Esophagus (tissue), 2 donors: ENCODE results near the gene MSL3. TPM values are rescaled to one million over a fixed set of nuclear protein-coding genes. Genes with fewer than 3 reads are reported as not detected.

Experiments used
- H3K27ac ChIP-seq, 2 donors: one replicate each; pipeline ENCODE4 v1.5.1; 2013; ENCODE audit warnings: low read depth in 2 of 2, mild to moderate bottlenecking in 2 of 2, inconsistent platforms in 1 of 2, low read length in 1 of 2, moderate library complexity in 1 of 2
- H3K27me3 ChIP-seq, 2 donors: one replicate each; pipeline ENCODE4 v1.6.1; 2013; ENCODE audit warnings: low read length in 2 of 2, control low read depth in 1 of 2, mild to moderate bottlenecking in 1 of 2; ENCODE audit not compliant: insufficient read depth in 2 of 2, control insufficient read depth in 1 of 2
- H3K36me3 ChIP-seq, 2 donors: one replicate each; pipeline ENCODE4 v1.6.1; 2013; ENCODE audit warnings: low read length in 1 of 2; ENCODE audit not compliant: control insufficient read depth in 2 of 2, insufficient read depth in 2 of 2
- H3K4me1 ChIP-seq, 2 donors: one replicate each; pipeline ENCODE4 v1.6.1; 2013; ENCODE audit warnings: low read length in 1 of 2; ENCODE audit not compliant: control insufficient read depth in 2 of 2, insufficient read depth in 2 of 2
- H3K4me3 ChIP-seq, 2 donors: one replicate each; pipeline ENCODE4 v1.5.1; 2013; ENCODE audit warnings: low read length in 2 of 2, mild to moderate bottlenecking in 2 of 2, low read depth in 1 of 2, moderate library complexity in 1 of 2
- H3K9me3 ChIP-seq, 2 donors: one replicate each; pipeline ENCODE4 v1.6.1; 2013; ENCODE audit warnings: mild to moderate bottlenecking in 2 of 2, low read depth in 1 of 2, low read length in 1 of 2, moderate library complexity in 1 of 2; ENCODE audit not compliant: control insufficient read depth in 2 of 2, insufficient read depth in 1 of 2
- WGBS, 2 donors: extraction: QIAGEN DNeasy Blood & Tissue Kit; methylation state at CpG; one replicate each; pipeline ENCODE4 v1.1.7; 2013; 5-methylcytosine and 5-hydroxymethylcytosine counted together
- polyA plus RNA-seq, 2 donors: library from polyadenylated mRNA; stranded (reverse); fragments of 200-250 nt; gene quantifications; one replicate each; pipeline ENCODE4 v1.2.3, GENCODE V29; 2013
- donor health status: healthy with polysubstance abuse.
- donor health status: Bipolar disorder and iron deficiency.

MSL3 gene
- polyA plus RNA-seq, 2 donors, result 14.5 to 29.9 TPM

DNA sequence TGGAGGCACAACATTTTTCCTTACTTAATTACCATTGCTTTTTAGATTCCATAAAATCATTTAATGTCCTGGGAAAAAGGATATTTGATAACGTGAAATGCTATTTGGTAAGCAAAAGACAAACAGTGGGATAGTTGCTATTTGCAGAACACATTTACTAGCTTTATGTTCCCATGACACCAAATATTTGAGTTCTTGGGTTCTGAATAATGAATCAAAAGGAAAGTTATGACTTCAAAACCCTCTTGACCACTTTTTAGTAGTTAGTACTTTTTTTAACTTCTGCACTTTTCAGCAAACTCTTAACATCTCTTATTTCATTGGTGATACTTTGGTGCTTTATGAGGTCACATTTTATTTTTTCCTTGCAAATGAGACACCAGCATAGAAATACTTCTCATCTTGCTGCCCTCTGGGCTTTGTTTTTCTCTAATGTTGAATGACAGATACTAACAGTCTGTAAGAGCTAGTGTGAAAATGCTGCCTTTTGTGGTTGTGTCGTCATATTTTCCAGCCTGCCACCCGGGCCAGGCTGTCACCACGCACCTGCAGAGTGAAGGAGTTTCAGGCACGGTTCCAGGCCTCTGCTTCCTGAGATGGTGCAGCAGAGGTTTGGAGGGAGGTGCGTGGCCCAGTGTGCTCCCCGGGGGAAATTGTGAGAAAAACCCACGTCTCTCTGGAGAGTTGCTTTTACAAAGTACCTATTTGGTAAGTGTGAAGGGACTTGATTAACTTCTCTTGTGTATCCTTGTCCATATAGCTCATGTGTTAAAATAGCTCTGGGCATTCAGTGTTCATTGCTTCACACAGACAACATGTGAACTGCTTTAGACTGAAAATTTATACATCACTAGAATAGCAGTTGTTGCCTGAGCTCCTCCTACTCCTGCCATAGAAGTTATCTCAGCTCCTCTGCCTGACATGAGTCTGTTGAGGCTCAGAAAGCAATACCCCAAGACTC is 34.7 kb downstream of the MSL3 start:
- Histone ChIP-seq H3K4me1 (no peaks in the 10 kb centered on the region), H3K4me3 (no peak overlapping the region), H3K9me3 (no peaks in the 10 kb centered on the region), H3K36me3 (no peaks in the 10 kb centered on the region), H3K27ac (no peak overlapping the region), H3K27me3 (no peaks in the 10 kb centered on the region)
- WGBS, 2 donors, result 44 to 50% methylated on average over 8 of the region's 8 CpGs

DNA sequence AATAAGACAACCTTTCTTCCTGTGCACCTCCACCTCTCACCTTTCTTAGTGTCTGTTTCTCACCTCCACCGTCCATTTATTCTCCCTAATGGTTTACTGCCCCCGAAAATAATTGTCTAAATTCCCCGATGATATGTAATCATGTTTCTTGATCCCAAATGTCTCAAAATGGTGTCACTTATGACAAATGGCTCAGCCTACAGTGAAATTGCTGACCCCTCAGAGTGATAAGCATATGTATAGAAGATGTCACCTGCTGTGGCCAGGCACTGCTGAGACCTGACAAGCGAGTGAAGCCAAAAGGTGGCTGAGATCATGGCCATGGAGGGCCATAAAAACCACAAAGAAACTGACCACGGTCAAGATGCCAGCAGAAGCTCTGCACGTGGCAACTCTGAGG is 35.7 kb downstream of the MSL3 start:
- WGBS, 2 donors, result 70 to 89% methylated on average over 6 of the region's 6 CpGs
- Histone ChIP-seq H3K4me3 (no peak overlapping the region), H3K36me3 (no peaks in the 10 kb centered on the region), H3K9me3 (no peaks in the 10 kb centered on the region), H3K4me1 (no peaks in the 10 kb centered on the region), H3K27me3 (no peaks in the 10 kb centered on the region), H3K27ac (no peak overlapping the region)

DNA sequence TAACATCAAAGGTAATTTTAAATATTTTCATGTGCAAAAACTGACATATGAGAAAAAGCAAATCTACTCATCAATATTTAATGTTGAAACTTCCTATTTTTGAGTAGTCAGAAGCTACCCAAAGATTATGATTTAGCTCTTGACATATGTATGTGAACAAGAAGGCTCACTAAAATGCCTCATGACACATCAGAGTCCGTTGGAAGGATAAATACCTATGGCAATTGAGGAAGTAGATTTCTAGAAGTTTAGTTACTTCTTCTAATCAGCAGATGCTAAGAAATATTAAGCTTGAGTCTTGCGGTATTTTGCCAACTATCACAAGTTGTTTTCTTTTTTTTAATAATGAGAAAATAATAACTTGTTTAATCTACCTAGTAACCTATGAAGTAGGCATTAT is 55.3 kb downstream of the MSL3 start:
- 66 to 77% methylated on average over 2 of the region's 2 CpGs for WGBS, 2 donors
- no peak overlapping the region for H3K4me3 ChIP-seq
- no peaks in the 10 kb centered on the region for H3K36me3 ChIP-seq
- H3K9me3 ChIP-seq, result no peaks in the 10 kb centered on the region
- no peaks in the 10 kb centered on the region for H3K4me1 ChIP-seq
- H3K27ac ChIP-seq, result no peak overlapping the region
- H3K27me3 ChIP-seq, result no peaks in the 10 kb centered on the region

Other genes with a start within 250 kb of the MSL3 start
- gene ARHGAP6, start 92.3 kb upstream of the MSL3 start, polyA plus RNA-seq, result 1 to 10 TPM in 1 of 2 donors, under 1 TPM in 1; 0.98 to 1.7 TPM